ENCODE results near the gene VEPH1.

The VEPH1 gene

DNA sequence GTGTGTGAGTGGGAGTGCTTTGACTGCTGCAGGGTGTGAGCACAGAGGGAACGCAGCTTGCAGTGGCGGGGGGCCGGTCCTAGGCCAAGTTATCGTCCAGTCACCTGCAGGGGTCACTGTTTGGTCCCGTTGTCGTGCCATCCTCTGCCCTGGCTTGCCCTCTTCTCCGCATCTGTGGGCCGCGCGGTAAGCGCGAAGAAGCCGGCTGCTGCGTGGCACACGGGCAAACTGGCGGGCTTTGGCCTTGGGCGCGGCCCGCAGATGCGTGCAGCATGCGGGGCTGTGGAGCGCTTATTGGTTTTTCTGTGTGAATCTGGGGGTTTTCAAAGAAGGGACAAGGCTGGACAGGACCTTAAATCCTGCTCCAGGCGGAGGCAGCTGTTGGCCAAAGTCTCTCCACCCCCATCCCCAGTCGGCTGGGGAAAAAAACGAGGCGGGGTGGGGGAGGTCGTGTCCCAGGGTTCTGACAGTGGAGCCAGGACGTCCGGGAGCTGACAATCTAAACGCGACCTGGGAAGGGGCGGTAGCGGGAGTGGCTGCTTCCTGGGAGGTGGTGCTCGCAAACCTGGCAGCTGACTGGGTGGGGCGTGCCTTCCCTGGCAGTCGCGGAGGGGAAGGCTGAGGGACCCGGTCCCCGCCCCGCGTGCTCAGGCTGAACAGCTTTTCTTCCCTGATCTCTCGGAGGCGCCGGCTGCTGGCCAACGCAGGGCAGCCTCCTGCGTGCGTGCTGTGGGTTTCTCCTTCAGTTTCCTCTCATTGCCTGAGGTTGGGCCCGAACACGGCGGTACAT, 39.7 kb upstream of the VEPH1 start:
- peak overlapping the region; percentile 58 for H3K4me3 ChIP-seq (ENCODE audit: low read depth, low read length)
- DNase-seq (ENCODE audit: low read depth, low spot score) = no peak
- TF ChIP-seq CTCF (IDR thresholded peaks at IDR 0.05; ENCODE audit: insufficient read depth, low read length, missing control alignments) = peak; percentile 55
- ChIA-PET CTCF (interaction anchor here (1.1 to 8.4 kb wide), 7 partner anchors 9 to 338 kb away, joined by 3 to 111 read pairs (median 7); no protein-coding TSS in a partner anchor), POLR2A (interaction anchor here (1.0 kb wide), 1 partner anchor 10 kb away, joined by 6 read pairs; no protein-coding TSS in a partner anchor)

DNA sequence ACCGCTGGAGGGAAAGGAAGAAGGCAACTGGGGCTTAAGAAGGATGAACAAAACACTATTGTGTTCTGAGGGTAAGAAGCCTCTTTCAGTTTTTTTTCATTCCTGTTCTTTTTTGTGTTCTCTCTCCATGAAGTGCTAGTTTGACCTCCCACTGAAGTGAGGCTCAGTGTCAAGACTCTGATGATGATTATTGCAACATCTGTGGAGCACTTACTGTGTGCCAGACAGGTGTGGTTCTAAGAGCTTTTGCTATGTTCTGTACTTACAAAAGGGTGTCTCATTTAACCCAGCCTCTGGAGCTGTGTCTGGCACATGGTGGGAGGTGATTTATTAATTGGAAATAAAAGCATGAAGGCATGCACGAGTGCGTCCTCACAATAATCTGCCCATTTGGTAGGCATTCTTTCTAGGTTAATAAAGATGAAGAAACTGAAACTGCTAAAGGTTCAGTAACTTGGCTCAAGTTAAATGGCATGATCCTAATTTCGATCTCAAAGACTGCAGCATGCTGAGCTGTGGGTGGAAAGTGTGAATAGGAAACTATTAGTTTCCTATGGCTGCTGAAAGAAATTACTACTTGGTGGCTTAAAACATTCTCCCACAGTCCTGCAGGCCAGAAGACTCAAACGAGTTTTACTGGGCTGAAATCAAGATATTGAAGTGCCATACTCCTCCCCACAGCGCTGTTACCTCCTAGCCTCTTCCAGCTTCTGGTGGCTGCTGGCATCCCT, 38.5 kb upstream of the VEPH1 start:
- DNase-seq (ENCODE audit: low read depth, low spot score) = no peak
- CTCF ChIA-PET = interaction anchor here (2.7 to 8.4 kb wide), 3 partner anchors 9 to 32 kb away, joined by 11 to 111 read pairs (median 33); no protein-coding TSS in a partner anchor
- POLR2A ChIA-PET = no interaction called here
- H3K4me3 ChIP-seq (ENCODE audit: low read depth, low read length) = no peak overlapping the region
- TF ChIP-seq CTCF (IDR thresholded peaks at IDR 0.05; ENCODE audit: insufficient read depth, low read length, missing control alignments) = no peak

DNA sequence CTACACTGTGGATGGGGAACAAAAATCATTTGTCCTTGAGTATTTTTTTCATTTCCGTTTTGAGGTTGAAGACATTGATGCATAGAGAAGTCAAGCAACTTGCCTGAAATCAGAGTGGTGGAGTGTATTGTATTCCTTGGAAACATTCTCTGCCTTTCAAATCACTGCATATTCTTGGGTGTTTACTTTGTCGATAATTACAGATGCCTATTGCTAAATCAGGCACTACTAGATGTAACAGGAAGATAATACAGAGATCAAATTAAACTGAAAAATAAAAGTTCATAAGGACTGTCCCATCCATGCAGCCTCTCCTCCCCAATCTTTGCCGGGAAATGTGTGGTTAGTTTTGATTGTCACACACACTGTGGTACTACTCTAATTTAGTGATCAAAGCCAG, 37.4 kb upstream of the VEPH1 start:
- POLR2A ChIA-PET = no interaction called here
- no peak overlapping the region for H3K4me3 ChIP-seq (ENCODE audit: low read depth, low read length)

DNA sequence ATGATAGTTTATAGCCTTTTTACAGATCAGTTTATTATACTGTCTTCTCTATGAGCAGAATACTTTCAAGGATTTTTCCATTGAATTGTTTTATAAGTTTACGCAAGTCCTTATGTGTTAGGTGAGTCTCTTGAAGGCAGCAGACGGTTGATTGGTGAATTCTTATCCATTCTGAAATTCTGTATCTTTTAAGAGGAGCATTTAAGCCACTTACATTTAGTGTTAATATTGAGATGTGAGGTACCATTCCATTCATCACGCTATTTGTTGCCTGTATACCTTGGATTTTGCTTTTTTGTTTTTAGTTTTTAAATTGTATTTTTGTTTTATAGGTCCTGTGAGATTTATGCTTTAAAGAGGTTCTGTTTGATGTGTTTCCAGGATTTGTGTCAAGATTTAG, 32.5 kb upstream of the VEPH1 start:
- H3K4me3 ChIP-seq (ENCODE audit: low read depth, low read length) = no peak overlapping the region
- no peak for TF ChIP-seq CTCF (IDR thresholded peaks at IDR 0.05; ENCODE audit: insufficient read depth, low read length, missing control alignments)
- DNase-seq (ENCODE audit: low read depth, low spot score) = no peak
- CTCF ChIA-PET = interaction anchor here (1.1 to 7.7 kb wide), 2 partner anchors 8 to 9 kb away, joined by 3 to 111 read pairs; no protein-coding TSS in a partner anchor
- POLR2A ChIA-PET = no interaction called here

More for the DNA sequence above, 37.4 kb upstream of the VEPH1 start:
- no peak for DNase-seq (ENCODE audit: low read depth, low spot score)
- TF ChIP-seq CTCF (IDR thresholded peaks at IDR 0.05; ENCODE audit: insufficient read depth, low read length, missing control alignments) = no peak
- CTCF ChIA-PET = interaction anchor here (8.4 kb wide), 1 partner anchor 8 kb away, joined by 111 read pairs; no protein-coding TSS in a partner anchor

- POLR2A ChIA-PET = no interaction called here
- H3K4me3 ChIP-seq (ENCODE audit: low read depth, low read length) = no peak overlapping the region
- no peak for TF ChIP-seq CTCF (IDR thresholded peaks at IDR 0.05; ENCODE audit: insufficient read depth, low read length, missing control alignments)
- no peak for DNase-seq (ENCODE audit: low read depth, low spot score)
- CTCF ChIA-PET = interaction anchor here (1.2 to 7.7 kb wide), 3 partner anchors 10 to 1255 kb away, joined by 3 to 150 read pairs (median 111); no protein-coding TSS in a partner anchor
Observed at GRCh38 chr3:157534725-157535161, 31.5 kb upstream of the VEPH1 start.

Measured in AG04449 (cell line).